PC-9 (cell line): ENCODE data around the gene TSSK2.

Source experiments
- EZH2 ChIP-seq: fragments of 200-600 bp; sonication (generic); IDR thresholded peaks from 2 replicates; pipeline ENCODE4 v1.8.0; 2017; ENCODE audit warnings: antibody characterized with exemption, low read depth
- TF ChIP-seq, protein P1 (sequence below): fragments of 200-600 bp; sonication (generic); conservative IDR thresholded peaks from 2 replicates; pipeline ENCODE4 v1.6.1; 2017; ENCODE audit warnings: mixed run types, antibody characterized with exemption, mild to moderate bottlenecking, moderate library complexity

DNA sequence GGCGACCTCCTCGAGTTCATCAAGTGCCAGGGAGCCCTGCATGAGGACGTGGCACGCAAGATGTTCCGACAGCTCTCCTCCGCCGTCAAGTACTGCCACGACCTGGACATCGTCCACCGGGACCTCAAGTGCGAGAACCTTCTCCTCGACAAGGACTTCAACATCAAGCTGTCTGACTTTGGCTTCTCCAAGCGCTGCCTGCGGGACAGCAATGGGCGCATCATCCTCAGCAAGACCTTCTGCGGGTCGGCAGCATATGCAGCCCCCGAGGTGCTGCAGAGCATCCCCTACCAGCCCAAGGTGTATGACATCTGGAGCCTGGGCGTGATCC lies 542 bp downstream of the TSSK2 start:
- TF ChIP-seq EZH2: no peak
- TF ChIP-seq, protein P1, sequence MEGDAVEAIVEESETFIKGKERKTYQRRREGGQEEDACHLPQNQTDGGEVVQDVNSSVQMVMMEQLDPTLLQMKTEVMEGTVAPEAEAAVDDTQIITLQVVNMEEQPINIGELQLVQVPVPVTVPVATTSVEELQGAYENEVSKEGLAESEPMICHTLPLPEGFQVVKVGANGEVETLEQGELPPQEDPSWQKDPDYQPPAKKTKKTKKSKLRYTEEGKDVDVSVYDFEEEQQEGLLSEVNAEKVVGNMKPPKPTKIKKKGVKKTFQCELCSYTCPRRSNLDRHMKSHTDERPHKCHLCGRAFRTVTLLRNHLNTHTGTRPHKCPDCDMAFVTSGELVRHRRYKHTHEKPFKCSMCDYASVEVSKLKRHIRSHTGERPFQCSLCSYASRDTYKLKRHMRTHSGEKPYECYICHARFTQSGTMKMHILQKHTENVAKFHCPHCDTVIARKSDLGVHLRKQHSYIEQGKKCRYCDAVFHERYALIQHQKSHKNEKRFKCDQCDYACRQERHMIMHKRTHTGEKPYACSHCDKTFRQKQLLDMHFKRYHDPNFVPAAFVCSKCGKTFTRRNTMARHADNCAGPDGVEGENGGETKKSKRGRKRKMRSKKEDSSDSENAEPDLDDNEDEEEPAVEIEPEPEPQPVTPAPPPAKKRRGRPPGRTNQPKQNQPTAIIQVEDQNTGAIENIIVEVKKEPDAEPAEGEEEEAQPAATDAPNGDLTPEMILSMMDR: no peak
